ENCODE results near the gene SLC2A5. TPM values are rescaled to one million over a fixed set of nuclear protein-coding genes. Genes with fewer than 3 reads are reported as not detected.

Gene SLC2A5
- total RNA-seq, 1 donor from 2014 or later: not detected

DNA sequence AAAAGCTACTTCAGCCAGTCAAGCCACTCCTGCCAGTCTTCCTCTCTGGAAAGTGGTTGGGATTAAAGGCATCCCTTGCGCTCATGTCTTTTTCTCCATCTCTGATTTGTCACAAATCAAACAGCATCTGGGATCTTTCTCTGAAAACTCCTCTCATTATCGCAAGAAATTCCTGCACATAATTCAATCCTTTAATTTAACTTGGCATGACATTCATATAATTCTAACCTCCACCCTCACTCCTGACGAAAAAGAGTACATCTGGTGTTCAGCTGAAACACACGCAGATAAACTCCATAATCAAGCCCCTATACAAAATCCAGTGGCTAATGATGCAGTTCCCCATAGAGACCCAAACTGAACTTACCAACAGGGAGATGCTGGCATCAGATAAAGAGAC, 19.4 kb upstream of the SLC2A5 start:
- Mint-ChIP-seq H3K27ac (ENCODE audit: unreplicated experiment) (no peak overlapping the region), H3K36me3 (ENCODE audit: unreplicated experiment) (peaks cover 3% of the 10 kb centered on the region), H3K27me3 (ENCODE audit: unreplicated experiment) (peaks cover 19% of the 10 kb centered on the region), H3K4me1 (ENCODE audit: unreplicated experiment) (peaks cover 13% of the 10 kb centered on the region), H3K4me3 (ENCODE audit: unreplicated experiment) (no peak overlapping the region), H3K9me3 (ENCODE audit: unreplicated experiment) (no peaks in the 10 kb centered on the region)
- DNase-seq (ENCODE audit: extremely low spot score, unreplicated experiment): no peak
- TF ChIP-seq, protein P1, sequence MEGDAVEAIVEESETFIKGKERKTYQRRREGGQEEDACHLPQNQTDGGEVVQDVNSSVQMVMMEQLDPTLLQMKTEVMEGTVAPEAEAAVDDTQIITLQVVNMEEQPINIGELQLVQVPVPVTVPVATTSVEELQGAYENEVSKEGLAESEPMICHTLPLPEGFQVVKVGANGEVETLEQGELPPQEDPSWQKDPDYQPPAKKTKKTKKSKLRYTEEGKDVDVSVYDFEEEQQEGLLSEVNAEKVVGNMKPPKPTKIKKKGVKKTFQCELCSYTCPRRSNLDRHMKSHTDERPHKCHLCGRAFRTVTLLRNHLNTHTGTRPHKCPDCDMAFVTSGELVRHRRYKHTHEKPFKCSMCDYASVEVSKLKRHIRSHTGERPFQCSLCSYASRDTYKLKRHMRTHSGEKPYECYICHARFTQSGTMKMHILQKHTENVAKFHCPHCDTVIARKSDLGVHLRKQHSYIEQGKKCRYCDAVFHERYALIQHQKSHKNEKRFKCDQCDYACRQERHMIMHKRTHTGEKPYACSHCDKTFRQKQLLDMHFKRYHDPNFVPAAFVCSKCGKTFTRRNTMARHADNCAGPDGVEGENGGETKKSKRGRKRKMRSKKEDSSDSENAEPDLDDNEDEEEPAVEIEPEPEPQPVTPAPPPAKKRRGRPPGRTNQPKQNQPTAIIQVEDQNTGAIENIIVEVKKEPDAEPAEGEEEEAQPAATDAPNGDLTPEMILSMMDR (IDR thresholded peaks at IDR 0.05): no peak

DNA sequence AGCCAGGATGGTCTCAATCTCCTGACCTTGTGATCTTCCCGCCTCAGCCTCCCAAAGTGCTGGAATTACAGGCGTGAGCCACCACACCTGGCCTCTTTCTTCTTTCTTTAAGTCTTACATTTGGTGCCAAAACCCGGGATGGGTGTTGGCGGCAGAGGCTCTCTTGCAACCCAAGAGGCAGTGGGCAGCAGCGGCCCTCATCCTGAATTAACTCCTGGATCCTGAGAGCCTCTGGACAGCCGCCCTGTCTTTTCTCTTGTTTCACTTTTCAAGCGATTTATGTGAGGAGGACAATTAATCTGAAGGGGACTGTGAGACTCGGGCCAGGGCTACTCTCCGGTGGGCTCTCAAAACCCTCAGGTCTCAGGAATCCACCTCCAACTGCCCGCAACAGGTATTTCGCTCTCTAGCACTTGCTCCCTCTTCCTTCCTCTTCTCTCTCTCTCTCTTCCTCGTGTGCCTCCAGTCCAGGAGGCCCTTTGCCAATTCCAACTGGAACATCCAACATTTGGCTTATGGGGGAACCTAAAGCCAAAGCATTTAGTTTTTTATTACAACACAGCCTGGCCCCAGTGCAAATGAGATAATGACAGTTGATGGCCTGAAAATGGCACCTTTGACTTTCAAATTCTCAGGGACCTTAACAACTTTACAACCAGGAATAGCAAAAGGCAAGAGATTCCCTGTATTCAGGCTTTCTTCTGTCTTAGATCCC, 18.1 kb upstream of the SLC2A5 start:
- Mint-ChIP-seq H3K27ac (ENCODE audit: unreplicated experiment) (no peak overlapping the region), H3K36me3 (ENCODE audit: unreplicated experiment) (peaks cover 3% of the 10 kb centered on the region), H3K9me3 (ENCODE audit: unreplicated experiment) (no peaks in the 10 kb centered on the region), H3K27me3 (ENCODE audit: unreplicated experiment) (peaks cover 19% of the 10 kb centered on the region), H3K4me1 (ENCODE audit: unreplicated experiment) (peaks cover 13% of the 10 kb centered on the region), H3K4me3 (ENCODE audit: unreplicated experiment) (no peak overlapping the region)
- no peak for DNase-seq (ENCODE audit: extremely low spot score, unreplicated experiment)
- TF ChIP-seq, protein P1 (IDR thresholded peaks at IDR 0.05): no peak

DNA sequence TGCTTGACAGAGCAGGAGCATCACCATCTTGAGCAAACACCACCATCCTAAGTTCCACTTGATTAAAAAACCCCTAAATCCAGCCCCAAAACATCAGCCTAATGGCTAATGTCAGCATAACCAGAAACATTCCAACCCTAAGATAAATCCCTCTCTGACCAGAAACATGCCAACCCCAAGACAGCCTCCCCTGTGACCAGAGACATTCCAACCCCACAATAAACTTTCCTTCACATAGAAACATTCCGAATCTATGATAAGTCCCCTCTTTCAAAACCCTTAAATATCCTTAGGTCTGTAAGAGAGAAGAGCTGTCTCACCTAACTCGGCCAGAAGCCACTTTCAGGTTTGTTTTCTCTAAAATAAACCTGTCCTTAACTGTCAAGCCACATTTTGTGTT, 17.4 kb upstream of the SLC2A5 start:
- no peaks in the 10 kb centered on the region for H3K9me3 Mint-ChIP-seq (ENCODE audit: unreplicated experiment)
- TF ChIP-seq, protein P1 (IDR thresholded peaks at IDR 0.05): no peak
- no peak overlapping the region for H3K4me3 Mint-ChIP-seq (ENCODE audit: unreplicated experiment)
- H3K27ac Mint-ChIP-seq (ENCODE audit: unreplicated experiment): no peak overlapping the region
- H3K36me3 Mint-ChIP-seq (ENCODE audit: unreplicated experiment): peaks cover 3% of the 10 kb centered on the region
- H3K4me1 Mint-ChIP-seq (ENCODE audit: unreplicated experiment): peaks cover 13% of the 10 kb centered on the region
- H3K27me3 Mint-ChIP-seq (ENCODE audit: unreplicated experiment): peaks cover 19% of the 10 kb centered on the region
- no peak for DNase-seq (ENCODE audit: extremely low spot score, unreplicated experiment)

DNA sequence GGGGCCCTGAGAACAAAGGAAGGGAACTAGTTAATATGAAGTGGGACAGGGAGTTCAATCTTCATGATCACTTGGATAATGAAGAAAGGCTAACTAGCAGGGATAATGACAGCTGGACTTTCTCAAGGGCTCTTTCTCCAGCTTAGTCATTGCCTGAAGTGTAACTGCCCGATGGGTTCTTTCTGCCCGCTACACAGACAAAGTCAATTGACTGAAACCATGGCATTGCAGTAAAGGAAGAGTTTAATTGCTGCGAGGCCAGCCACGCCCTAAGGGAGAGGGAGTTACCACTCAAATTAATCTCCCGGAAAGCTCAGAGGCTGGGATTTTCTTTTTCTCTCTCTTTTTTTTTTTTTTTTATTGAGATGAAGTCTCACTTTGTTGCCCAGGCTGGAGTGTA, 16.6 kb upstream of the SLC2A5 start:
- Mint-ChIP-seq H3K4me3 (ENCODE audit: unreplicated experiment) (no peak overlapping the region), H3K4me1 (ENCODE audit: unreplicated experiment) (peaks cover 15% of the 10 kb centered on the region), H3K27ac (ENCODE audit: unreplicated experiment) (no peak overlapping the region), H3K27me3 (ENCODE audit: unreplicated experiment) (peaks cover 19% of the 10 kb centered on the region), H3K9me3 (ENCODE audit: unreplicated experiment) (no peaks in the 10 kb centered on the region), H3K36me3 (ENCODE audit: unreplicated experiment) (peaks cover 3% of the 10 kb centered on the region)
- TF ChIP-seq, protein P1 (IDR thresholded peaks at IDR 0.05): no peak
- no peak for DNase-seq (ENCODE audit: extremely low spot score, unreplicated experiment)

DNA sequence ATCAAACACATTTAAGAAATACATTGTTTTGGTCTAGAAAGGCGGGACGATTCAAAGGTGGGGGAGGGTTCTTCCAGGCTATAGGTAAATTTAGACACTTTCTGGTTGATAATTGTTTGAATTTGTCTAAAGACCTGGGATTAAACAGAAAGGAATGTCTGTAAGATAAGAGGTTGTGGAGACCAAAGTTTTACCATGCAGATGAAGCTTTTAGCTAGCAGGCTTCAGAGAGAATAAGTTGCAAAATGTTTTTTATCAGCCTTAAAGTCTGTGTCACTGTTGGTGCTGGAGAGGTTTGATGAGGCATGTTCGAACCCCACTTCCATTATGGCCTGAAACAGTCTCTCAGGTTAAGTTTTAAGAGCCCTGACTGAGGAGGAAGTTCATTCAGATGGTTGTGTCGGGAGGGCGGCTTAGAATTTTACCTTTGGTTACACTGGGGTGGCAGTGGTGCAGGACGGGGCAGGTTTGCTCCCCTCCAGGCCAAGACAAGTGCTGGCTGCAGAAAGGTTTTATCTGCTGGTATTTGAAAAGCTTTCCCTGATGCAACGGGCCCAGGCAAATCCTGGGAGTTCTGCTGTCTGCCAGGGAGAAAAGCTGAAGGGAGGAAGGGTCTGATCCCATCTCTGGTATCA, 16.0 kb upstream of the SLC2A5 start:
- Mint-ChIP-seq H3K4me3 (ENCODE audit: unreplicated experiment) (no peak overlapping the region), H3K36me3 (ENCODE audit: unreplicated experiment) (peaks cover 3% of the 10 kb centered on the region), H3K4me1 (ENCODE audit: unreplicated experiment) (peaks cover 21% of the 10 kb centered on the region), H3K27me3 (ENCODE audit: unreplicated experiment) (peaks cover 19% of the 10 kb centered on the region), H3K27ac (ENCODE audit: unreplicated experiment) (peak overlapping the region; percentile 36), H3K9me3 (ENCODE audit: unreplicated experiment) (no peaks in the 10 kb centered on the region)
- TF ChIP-seq, protein P1 (IDR thresholded peaks at IDR 0.05): no peak
- DNase-seq (ENCODE audit: extremely low spot score, unreplicated experiment): no peak
